Measurements from ENCODE around the gene STX18.

STX18 gene

GRCh38 chr4:4374388-4375098 is 167.3 kb downstream of the STX18 start:
- no peak for DNase-seq
